ENCODE measurements around the gene AKT3.

DNA sequence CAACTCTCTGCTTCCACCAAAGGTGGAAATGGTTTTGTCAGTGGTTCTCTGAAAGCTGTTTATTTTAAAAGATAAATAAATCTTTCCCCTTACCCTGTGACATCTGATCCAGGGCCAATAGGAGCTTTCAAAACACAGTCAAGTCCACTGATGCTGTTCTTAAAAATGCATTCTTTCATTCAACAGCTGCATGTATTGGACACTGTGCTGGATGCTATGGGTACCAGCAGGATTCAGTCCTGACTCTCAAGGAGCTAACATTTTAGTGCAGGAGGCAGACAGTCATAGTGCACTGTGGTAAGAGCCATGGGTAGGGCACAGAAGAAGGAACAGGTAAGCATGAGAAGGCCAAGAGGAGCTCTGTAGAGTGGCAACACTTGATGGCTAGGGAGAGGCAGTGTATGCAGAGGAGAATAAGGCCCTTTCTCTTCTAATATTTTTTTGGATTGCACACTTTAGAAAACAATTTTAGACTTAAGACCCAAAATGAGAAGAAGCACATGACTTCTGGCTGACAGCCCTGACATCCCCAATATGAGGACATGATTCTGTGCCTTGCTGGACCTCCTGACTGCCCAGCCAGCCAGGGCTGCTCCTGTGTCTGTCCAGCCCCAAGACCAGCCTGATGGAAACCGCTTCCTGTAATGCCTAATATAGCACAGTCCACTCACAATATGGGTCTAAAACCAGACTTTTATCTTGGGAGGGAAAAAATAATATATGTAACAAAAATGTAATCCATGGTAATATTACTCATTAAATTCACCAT lies 386.9 kb downstream of the AKT3 start:
- TF ChIP-seq, protein P1, sequence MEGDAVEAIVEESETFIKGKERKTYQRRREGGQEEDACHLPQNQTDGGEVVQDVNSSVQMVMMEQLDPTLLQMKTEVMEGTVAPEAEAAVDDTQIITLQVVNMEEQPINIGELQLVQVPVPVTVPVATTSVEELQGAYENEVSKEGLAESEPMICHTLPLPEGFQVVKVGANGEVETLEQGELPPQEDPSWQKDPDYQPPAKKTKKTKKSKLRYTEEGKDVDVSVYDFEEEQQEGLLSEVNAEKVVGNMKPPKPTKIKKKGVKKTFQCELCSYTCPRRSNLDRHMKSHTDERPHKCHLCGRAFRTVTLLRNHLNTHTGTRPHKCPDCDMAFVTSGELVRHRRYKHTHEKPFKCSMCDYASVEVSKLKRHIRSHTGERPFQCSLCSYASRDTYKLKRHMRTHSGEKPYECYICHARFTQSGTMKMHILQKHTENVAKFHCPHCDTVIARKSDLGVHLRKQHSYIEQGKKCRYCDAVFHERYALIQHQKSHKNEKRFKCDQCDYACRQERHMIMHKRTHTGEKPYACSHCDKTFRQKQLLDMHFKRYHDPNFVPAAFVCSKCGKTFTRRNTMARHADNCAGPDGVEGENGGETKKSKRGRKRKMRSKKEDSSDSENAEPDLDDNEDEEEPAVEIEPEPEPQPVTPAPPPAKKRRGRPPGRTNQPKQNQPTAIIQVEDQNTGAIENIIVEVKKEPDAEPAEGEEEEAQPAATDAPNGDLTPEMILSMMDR (IDR thresholded peaks at IDR 0.05), result no peak
- TF ChIP-seq POLR2A (IDR thresholded peaks at IDR 0.05), result no peak
- TF ChIP-seq EP300 (IDR thresholded peaks at IDR 0.05), result no peak
